Activated T-cell treated with anti-CD3 and anti-CD28 coated beads, Interleukin-2, amount 50 U/mL, for 4 hours (primary cell): ENCODE results near the gene KCTD10. TPM values are rescaled to one million over a fixed set of nuclear protein-coding genes. Genes with fewer than 3 reads are reported as not detected.
"Not testable (repeated sequence)": the region's sequence is repeated elsewhere in the genome, so short reads cannot be mapped to it uniquely, and the experiment has no call there.

Experiments
- ATAC-seq, 2 donors: fragments of 200-7000 bp; cut with Tn5 transposase; one replicate each; pipeline ENCODE4 v1.10.0; 2021
- DNase-seq: peaks from one replicate; pipeline ENCODE4 v3.0.0-alpha.2; 2020
- H3K27me3 Mint-ChIP-seq: one replicate; pipeline ENCODE4 v1.8.0; 2021; ENCODE audit warnings: low read depth, mixed read lengths
- H3K36me3 Mint-ChIP-seq: one replicate; pipeline ENCODE4 v1.8.0; 2022; ENCODE audit warnings: mixed read lengths; ENCODE audit not compliant: insufficient read depth
- H3K4me1 Mint-ChIP-seq: one replicate; pipeline ENCODE4 v1.8.0; 2021; ENCODE audit warnings: low read depth, mixed read lengths
- H3K4me3 Mint-ChIP-seq: one replicate; pipeline ENCODE4 v1.8.0; 2021; ENCODE audit warnings: mild to moderate bottlenecking, moderate library complexity, mixed read lengths
- H3K9me3 Mint-ChIP-seq: one replicate; pipeline ENCODE4 v1.8.0; 2021; ENCODE audit warnings: mixed read lengths
- total RNA-seq, 3 donors: library from RNA; stranded (reverse); gene quantifications; one replicate each; pipeline ENCODE4 v1.2.1, GENCODE V29; 2021

The KCTD10 gene
- total RNA-seq, 3 donors from 2014 or later: 42.7 to 47.3 (median 45.4) TPM

GRCh38 chr12:109439181-109439580 is 37.9 kb downstream of the KCTD10 start:
- no peaks in the 10 kb centered on the region for H3K4me1 Mint-ChIP-seq
- ATAC-seq: no peak
- no peaks in the 10 kb centered on the region for H3K27me3 Mint-ChIP-seq
- no peak overlapping the region for H3K4me3 Mint-ChIP-seq
- H3K36me3 Mint-ChIP-seq: peaks cover 2% of the 10 kb centered on the region
- no peaks in the 10 kb centered on the region for H3K9me3 Mint-ChIP-seq
- DNase-seq: no peak

- Mint-ChIP-seq H3K4me1 (peaks cover 11% of the 10 kb centered on the region), H3K4me3 (no peak overlapping the region), H3K27me3 (no peaks in the 10 kb centered on the region), H3K9me3 (no peaks in the 10 kb centered on the region), H3K36me3 (peaks cover 2% of the 10 kb centered on the region)
- no peak for DNase-seq
- no peak for ATAC-seq
These were observed 40.9 kb downstream of the KCTD10 start for GRCh38 chr12:109436188-109436560.

GRCh38 chr12:109435428-109436187 is 41.5 kb downstream of the KCTD10 start:
- ATAC-seq (no peak), DNase-seq (no peak)
- H3K4me3 Mint-ChIP-seq: no peak overlapping the region
- peaks cover 11% of the 10 kb centered on the region for H3K4me1 Mint-ChIP-seq
- H3K27me3 Mint-ChIP-seq: no peaks in the 10 kb centered on the region
- no peaks in the 10 kb centered on the region for H3K9me3 Mint-ChIP-seq
- peaks cover 2% of the 10 kb centered on the region for H3K36me3 Mint-ChIP-seq

DNA sequence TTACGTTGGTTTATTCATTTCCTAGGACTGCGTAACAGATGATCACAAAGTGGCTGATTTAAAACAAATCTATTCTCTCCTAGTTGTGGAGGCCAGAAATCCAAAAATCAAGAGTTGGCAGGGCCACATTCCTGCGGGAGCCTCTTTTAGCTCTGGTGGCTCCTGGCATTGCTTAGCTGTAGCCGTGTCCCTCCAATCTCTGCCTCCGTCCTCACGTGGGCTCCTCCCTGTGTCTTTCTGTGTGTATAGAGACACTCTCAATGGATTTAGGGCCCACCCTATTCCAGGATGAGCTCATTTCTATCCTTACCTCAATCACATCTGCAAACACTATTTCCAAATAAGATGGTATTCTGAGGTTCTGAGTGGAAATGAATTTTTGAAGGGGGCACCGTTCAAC is 42.5 kb downstream of the KCTD10 start:
- no peak for ATAC-seq
- Mint-ChIP-seq H3K9me3 (no peaks in the 10 kb centered on the region), H3K36me3 (peaks cover 2% of the 10 kb centered on the region), H3K4me3 (no peak overlapping the region), H3K27me3 (no peaks in the 10 kb centered on the region), H3K4me1 (peaks cover 11% of the 10 kb centered on the region)
- no peak for DNase-seq

DNA sequence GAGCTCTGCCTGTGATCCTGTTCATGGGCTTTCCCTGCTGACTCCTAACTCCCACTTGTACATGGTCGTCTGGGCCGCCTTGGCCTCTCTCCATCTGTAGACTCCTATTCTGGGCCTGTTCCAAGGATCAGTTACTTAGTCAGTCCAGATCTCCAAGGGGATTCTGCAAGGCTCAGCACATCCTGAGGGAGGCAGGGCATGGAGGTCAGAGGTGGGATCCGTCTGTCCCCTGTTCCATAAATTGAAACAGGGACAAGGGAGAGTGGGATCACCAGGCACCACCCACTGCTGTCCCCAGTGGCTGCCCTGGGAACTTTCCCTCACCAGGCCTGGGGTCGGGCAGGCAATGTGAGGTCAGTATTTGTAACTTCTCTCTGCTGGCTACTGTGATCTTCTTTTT is 43.5 kb downstream of the KCTD10 start:
- peaks cover 11% of the 10 kb centered on the region for H3K4me1 Mint-ChIP-seq
- DNase-seq: no peak
- no peak overlapping the region for H3K4me3 Mint-ChIP-seq
- H3K27me3 Mint-ChIP-seq: no peaks in the 10 kb centered on the region
- H3K36me3 Mint-ChIP-seq: peaks cover 2% of the 10 kb centered on the region
- ATAC-seq: no peak
- H3K9me3 Mint-ChIP-seq: no peaks in the 10 kb centered on the region

- H3K36me3 Mint-ChIP-seq: no peaks in the 10 kb centered on the region
- H3K4me3 Mint-ChIP-seq: peak overlapping the region; percentile 39
- no peaks in the 10 kb centered on the region for H3K27me3 Mint-ChIP-seq
- H3K4me1 Mint-ChIP-seq: peaks cover 11% of the 10 kb centered on the region
- DNase-seq: peak; percentile 71
- no peaks in the 10 kb centered on the region for H3K9me3 Mint-ChIP-seq
- ATAC-seq: peak; percentile 49 to 79
These were observed 44.2 kb downstream of the KCTD10 start for GRCh38 chr12:109432842-109433304.

DNA sequence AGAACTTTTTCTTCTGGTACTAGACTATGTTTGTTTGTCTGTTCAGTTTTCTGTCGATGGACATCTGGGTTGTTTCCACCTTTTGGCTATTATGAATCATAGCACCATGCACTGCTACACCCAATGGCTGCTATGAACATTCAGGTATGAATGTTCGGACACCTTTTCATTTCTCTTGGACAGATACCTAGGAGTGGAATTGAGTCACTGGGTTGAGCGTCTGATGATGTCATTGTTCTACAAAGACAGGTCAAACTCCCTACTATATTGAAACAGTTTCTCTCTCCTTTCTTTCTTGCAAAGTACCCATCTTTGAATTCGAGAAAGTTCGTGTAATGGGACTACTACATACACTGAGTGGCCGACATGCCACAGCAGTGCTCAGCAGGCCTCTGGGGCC is 44.7 kb downstream of the KCTD10 start:
- Mint-ChIP-seq H3K4me3 (no peak overlapping the region), H3K27me3 (no peaks in the 10 kb centered on the region), H3K4me1 (peaks cover 11% of the 10 kb centered on the region), H3K36me3 (no peaks in the 10 kb centered on the region), H3K9me3 (no peaks in the 10 kb centered on the region)
- DNase-seq (no peak), ATAC-seq (no peak)

DNA sequence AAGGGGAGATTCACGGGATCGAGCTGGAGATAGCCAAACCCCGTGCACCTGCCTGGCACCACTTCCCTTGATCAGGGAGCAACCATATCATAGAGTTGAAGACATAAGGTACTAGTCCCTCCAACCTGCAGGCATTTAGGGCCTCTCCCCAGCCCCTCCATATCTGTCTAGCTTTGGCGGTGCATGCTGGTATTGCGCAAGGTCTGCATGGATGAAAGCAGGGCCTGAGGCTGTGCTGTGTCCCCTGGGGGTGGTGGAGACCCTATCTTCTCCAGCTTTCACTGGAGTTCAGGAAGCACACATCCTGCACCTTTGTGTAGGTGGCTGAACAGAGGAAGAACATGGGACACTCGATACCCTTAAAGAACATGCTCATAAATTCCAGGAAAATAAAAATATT is 46.9 kb downstream of the KCTD10 start:
- DNase-seq (no peak), ATAC-seq (no peak)
- Mint-ChIP-seq H3K27me3 (no peaks in the 10 kb centered on the region), H3K9me3 (no peaks in the 10 kb centered on the region), H3K4me1 (peaks cover 11% of the 10 kb centered on the region), H3K36me3 (no peaks in the 10 kb centered on the region), H3K4me3 (no peak overlapping the region)

- not testable (repeated sequence) for DNase-seq, H3K9me3 Mint-ChIP-seq, H3K36me3 Mint-ChIP-seq, ATAC-seq, H3K4me3 Mint-ChIP-seq, H3K27me3 Mint-ChIP-seq
- peaks cover 11% of the 10 kb centered on the region for H3K4me1 Mint-ChIP-seq
These were observed 48.3 kb downstream of the KCTD10 start for GRCh38 chr12:109428804-109429203.

GRCh38 chr12:109428037-109428629 is 49.0 kb downstream of the KCTD10 start:
- Mint-ChIP-seq H3K27me3 (peaks cover 9% of the 10 kb centered on the region), H3K4me3 (no peak overlapping the region), H3K4me1 (peaks cover 5% of the 10 kb centered on the region), H3K36me3 (no peaks in the 10 kb centered on the region), H3K9me3 (no peaks in the 10 kb centered on the region)
- DNase-seq (peak; percentile 70), ATAC-seq (peak; percentile 86 to 91)

GRCh38 chr12:109423392-109423791 is 53.7 kb downstream of the KCTD10 start:
- no peak for ATAC-seq
- no peak for DNase-seq
- Mint-ChIP-seq H3K36me3 (no peaks in the 10 kb centered on the region), H3K4me1 (no peaks in the 10 kb centered on the region), H3K27me3 (peaks cover 22% of the 10 kb centered on the region), H3K9me3 (no peaks in the 10 kb centered on the region), H3K4me3 (no peak overlapping the region)

DNA sequence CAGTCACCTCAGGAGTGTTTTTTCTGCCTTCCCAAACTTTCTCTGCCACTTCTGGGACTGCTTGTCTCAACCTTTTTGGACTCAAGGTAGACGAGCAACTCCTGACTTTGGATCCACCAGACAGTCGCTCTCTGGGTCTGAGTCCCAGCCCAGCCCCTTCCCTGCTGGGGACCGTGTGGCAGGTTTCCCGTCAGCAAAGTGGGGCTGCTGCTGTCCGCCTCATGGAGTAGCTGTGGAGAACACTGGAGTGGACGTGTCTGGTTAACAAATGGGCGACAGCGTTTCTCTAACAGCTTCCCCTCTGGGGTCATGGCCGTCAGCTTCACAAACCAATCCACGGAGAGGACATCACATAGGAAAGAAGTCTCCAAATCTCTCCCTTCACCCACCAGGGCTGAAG is 54.8 kb downstream of the KCTD10 start:
- H3K27me3 Mint-ChIP-seq: peaks cover 24% of the 10 kb centered on the region
- H3K4me1 Mint-ChIP-seq: no peaks in the 10 kb centered on the region
- no peaks in the 10 kb centered on the region for H3K9me3 Mint-ChIP-seq
- H3K4me3 Mint-ChIP-seq: no peak overlapping the region
- ATAC-seq (no peak), DNase-seq (no peak)
- H3K36me3 Mint-ChIP-seq: no peaks in the 10 kb centered on the region

GRCh38 chr12:109421355-109422087 is 55.6 kb downstream of the KCTD10 start:
- no peaks in the 10 kb centered on the region for H3K4me1 Mint-ChIP-seq
- peaks cover 24% of the 10 kb centered on the region for H3K27me3 Mint-ChIP-seq
- DNase-seq (no peak), ATAC-seq (no peak)
- no peak overlapping the region for H3K4me3 Mint-ChIP-seq
- H3K9me3 Mint-ChIP-seq: no peaks in the 10 kb centered on the region
- H3K36me3 Mint-ChIP-seq: no peaks in the 10 kb centered on the region

GRCh38 chr12:109418848-109419480 is 58.1 kb downstream of the KCTD10 start:
- no peaks in the 10 kb centered on the region for H3K4me1 Mint-ChIP-seq
- ATAC-seq: no peak
- H3K4me3 Mint-ChIP-seq: no peak overlapping the region
- H3K36me3 Mint-ChIP-seq: no peaks in the 10 kb centered on the region
- H3K27me3 Mint-ChIP-seq: peaks cover 20% of the 10 kb centered on the region
- no peak for DNase-seq
- H3K9me3 Mint-ChIP-seq: no peaks in the 10 kb centered on the region
